Measurements from ENCODE around the gene ZP1. TPM values are rescaled to one million over a fixed set of nuclear protein-coding genes. Genes with fewer than 3 reads are reported as not detected.

Gene ZP1
- total RNA-seq, 4 donors from 2014 or later = 0.26 TPM; not detected in 3

GRCh38 chr11:60895687-60896086, 28.3 kb downstream of the ZP1 start:
- intact Hi-C loops (cut with DNase I) = loop anchor here (5.0 kb wide), 1 partner anchor 63 kb away; no protein-coding TSS in a partner anchor
- peaks cover 57 to 98% (median 86%) of the 10 kb centered on the region in 4 donors for H3K36me3 ChIP-seq
- TF ChIP-seq CTCF (IDR thresholded peaks at IDR 0.05) (no peak), POLR2AphosphoS5 (IDR thresholded peaks at IDR 0.05) (no peak), EP300 (IDR thresholded peaks at IDR 0.05) (no peak), POLR2A (IDR thresholded peaks at IDR 0.05; ENCODE audit: low read depth) (no peak)
- no peak overlapping the region for H3K27ac ChIP-seq (replicated peaks in 1 of 4)
- no peak for DNase-seq (ENCODE audit: extremely low spot score)
- no peaks in the 10 kb centered on the region for H3K9me3 ChIP-seq
- no peaks in the 10 kb centered on the region for H3K27me3 ChIP-seq
- peaks cover 0 to 7% (median 5%) of the 10 kb centered on the region in 4 donors for H3K4me1 ChIP-seq
- H3K4me3 ChIP-seq = no peak overlapping the region
- 79% methylated on average over 5 of the region's 5 CpGs for WGBS

DNA sequence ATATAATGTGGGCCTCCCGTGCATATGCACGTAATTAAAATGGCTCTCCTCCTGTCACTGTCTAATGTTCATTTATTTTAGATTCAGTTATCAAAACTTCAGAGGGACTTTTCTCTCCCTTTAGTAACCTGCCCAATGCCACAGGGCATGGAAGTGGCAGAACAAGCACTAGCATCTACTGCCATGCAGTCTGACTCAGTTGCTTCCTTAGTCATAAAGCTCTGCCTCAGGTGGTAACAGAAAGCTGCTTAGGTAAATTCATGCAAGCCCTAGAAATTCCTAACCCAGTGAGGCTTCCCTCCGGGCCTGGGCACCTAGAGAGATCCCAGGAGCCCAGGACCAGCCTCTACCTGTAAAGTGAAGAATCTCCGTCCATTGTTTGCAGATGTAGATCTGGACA, 30.2 kb downstream of the ZP1 start:
- intact Hi-C loops (cut with DNase I) = loop anchor here (5.0 kb wide), 1 partner anchor 65 kb away; no protein-coding TSS in a partner anchor

DNA sequence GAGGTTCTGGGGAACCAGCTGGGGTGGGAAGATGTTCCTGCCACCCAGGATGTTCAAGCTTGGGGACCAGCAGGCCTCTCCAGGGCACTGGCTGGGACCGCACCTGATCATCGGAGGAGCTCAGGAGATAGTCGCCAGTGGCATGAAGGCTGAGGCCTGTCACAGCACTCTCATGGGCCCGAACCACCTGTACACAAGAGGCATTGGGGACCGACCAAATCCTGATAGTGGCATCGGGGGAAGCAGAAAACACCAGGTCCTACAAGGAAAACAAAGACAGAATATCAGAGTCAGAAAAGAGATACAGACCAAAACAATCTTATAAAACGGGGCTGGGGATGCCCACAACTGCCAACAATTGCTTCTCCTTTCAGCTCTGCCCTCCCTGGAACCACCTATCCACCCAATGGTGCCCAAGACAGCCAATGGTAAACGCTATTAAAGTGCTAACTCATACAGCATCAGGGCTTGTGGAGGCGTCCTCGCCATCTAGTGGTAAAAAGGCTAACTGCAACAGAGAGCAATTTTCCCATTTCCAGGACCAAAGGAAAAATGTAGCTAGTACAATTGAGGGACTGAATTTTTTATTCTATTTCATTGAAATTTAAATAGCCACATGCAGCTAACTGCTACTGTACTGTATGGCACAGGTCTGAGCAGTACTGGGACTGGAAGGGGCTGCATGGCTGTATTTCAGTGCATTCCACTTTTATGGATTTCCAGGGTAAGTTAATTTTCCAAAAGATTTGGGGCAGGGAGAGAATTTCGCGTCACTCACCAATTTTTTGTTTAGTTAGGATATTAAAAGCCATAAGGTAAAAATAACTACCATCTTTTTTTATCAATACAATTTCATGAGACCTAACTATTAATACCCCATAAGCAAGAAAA, 31.9 kb downstream of the ZP1 start:
- peaks cover 5 to 16% (median 8%) of the 10 kb centered on the region in 4 donors for H3K4me1 ChIP-seq
- peak in 1 of 2 donors; percentile 24 for TF ChIP-seq POLR2AphosphoS5 (IDR thresholded peaks at IDR 0.05)
- TF ChIP-seq POLR2A (IDR thresholded peaks at IDR 0.05; ENCODE audit: low read depth) = no peak
- peak in 2 of 3 experiments; percentile 86 to 91 for TF ChIP-seq CTCF (IDR thresholded peaks at IDR 0.05)
- H3K4me3 ChIP-seq = no peak overlapping the region
- H3K36me3 ChIP-seq = peaks cover 62 to 94% (median 89%) of the 10 kb centered on the region in 4 donors
- H3K27me3 ChIP-seq = no peaks in the 10 kb centered on the region
- H3K9me3 ChIP-seq = no peaks in the 10 kb centered on the region
- intact Hi-C loops (cut with DNase I) = loop anchor here (5.0 kb wide), 1 partner anchor 67 kb away; no protein-coding TSS in a partner anchor
- no peak for DNase-seq (ENCODE audit: extremely low spot score)
- WGBS = 43% methylated on average over 8 of the region's 12 CpGs
- no peak overlapping the region for H3K27ac ChIP-seq (replicated peaks in 1 of 4)

More for the DNA sequence above, 30.2 kb downstream of the ZP1 start:
- no peak for TF ChIP-seq EP300 (IDR thresholded peaks at IDR 0.05)
- no peak for TF ChIP-seq CTCF (IDR thresholded peaks at IDR 0.05)
- TF ChIP-seq POLR2A (IDR thresholded peaks at IDR 0.05; ENCODE audit: low read depth) = no peak
- TF ChIP-seq POLR2AphosphoS5 (IDR thresholded peaks at IDR 0.05) = no peak
- Histone ChIP-seq H3K9me3 (no peaks in the 10 kb centered on the region), H3K36me3 (peaks cover 74 to 100% (median 96%) of the 10 kb centered on the region in 4 donors), H3K27me3 (no peaks in the 10 kb centered on the region), H3K4me1 (peaks cover 0 to 6% (median 0%) of the 10 kb centered on the region in 4 donors), H3K4me3 (no peak overlapping the region), H3K27ac (replicated peaks in 1 of 4) (no peak overlapping the region)
- WGBS = 90% methylated on average over 4 of the region's 4 CpGs
- no peak for DNase-seq (ENCODE audit: extremely low spot score)

GRCh38 chr11:60899977-60900376, 32.6 kb downstream of the ZP1 start:
- no peaks in the 10 kb centered on the region for H3K9me3 ChIP-seq
- H3K4me3 ChIP-seq = no peak overlapping the region
- TF ChIP-seq POLR2A (IDR thresholded peaks at IDR 0.05; ENCODE audit: low read depth) (no peak), EP300 (IDR thresholded peaks at IDR 0.05) (no peak), POLR2AphosphoS5 (IDR thresholded peaks at IDR 0.05) (no peak), CTCF (IDR thresholded peaks at IDR 0.05) (no peak)
- no peak for DNase-seq (ENCODE audit: extremely low spot score)
- peaks cover 12 to 23% (median 15%) of the 10 kb centered on the region in 4 donors for H3K4me1 ChIP-seq
- H3K27ac ChIP-seq (replicated peaks in 1 of 4) = no peak overlapping the region
- peaks cover 60 to 87% (median 83%) of the 10 kb centered on the region in 4 donors for H3K36me3 ChIP-seq
- 55% methylated on average over 4 of the region's 4 CpGs for WGBS
- no peaks in the 10 kb centered on the region for H3K27me3 ChIP-seq
- intact Hi-C loops (cut with DNase I) = loop anchor here (5.0 to 10.0 kb wide), 2 partner anchors 68 to 255 kb away; no protein-coding TSS in a partner anchor

Measured in esophagus muscularis mucosa (tissue), 4 donors.